ENCODE results near the gene SPAG9.
"Not testable (repeated sequence)": the region's sequence is repeated elsewhere in the genome, so short reads cannot be mapped to it uniquely, and the experiment has no call there.

SPAG9 gene

DNA sequence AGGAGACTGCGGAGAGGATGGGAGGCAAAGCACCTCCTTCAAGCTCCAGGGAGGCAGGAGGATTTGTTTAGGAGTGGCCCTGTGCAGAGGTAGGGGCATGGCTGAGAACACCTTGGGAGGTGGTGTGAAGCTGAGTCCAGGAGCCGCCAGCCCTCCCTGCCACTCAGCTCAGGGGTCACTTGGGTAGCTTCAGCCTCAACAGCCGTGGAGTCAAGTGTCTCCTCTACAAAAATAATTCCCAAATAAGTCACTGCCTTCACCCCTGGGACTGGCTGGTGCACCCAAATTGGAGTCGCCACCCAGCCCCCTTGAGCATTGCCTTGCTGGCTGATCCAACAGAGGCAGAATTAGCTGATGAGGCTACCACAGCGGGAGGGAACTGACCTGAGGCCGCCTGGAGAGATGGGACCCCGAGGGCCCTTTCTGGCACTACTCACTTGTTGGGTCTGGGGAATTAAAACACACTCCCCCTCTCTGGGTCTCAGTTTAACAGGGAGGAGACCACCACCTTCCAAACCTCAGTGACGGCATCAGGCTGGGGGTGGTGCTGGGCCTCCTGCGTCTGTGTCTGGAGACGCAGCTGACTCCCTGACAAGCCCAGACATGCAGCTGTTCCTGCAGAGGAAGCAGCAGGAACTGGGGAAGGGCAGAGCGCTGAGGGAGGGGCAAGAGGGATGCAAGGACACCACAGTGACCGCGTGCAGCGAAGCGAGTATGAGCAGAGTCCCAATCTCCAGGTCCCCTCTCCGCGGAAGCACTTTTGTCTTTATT is 166.7 kb downstream of the SPAG9 start:
- no peak for DNase-seq (ENCODE audit: low spot score)

DNA sequence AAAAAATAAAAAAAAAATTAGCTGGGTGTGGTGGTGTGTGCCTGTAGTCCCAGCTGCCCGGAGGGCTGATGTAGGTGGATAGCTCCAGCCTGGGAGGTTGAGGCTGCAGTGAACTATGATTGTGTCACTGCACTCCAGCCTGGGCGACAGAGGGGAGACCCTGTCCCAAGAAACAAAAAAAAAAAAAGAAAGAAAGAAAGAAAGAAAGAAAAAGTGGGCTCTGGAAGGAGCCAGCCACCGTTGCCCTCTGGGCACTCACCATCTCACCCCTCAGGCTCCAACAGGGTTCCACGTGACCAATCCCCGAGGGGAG is 167.2 kb downstream of the SPAG9 start:
- DNase-seq (ENCODE audit: low spot score), result no peak

DNA sequence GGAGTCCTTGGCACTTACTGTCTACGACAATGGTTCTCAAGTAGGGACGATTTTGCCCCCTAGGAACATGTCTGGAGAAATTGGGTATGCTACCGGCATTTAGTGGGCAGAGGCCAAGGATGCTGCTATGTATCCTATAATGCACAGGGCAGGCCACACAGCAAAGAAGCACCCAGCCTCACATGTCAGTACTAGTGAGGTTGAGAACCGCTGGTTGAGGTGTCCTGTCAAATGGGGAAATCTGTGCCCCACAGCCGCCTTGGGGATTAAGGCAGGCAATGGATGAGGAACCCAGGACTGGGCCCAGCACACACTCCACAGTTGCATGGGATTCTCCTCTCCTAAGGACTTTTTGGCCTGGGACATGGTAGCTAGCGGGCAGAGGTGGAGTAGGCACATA is 167.8 kb downstream of the SPAG9 start:
- no peak for DNase-seq (ENCODE audit: low spot score)

DNA sequence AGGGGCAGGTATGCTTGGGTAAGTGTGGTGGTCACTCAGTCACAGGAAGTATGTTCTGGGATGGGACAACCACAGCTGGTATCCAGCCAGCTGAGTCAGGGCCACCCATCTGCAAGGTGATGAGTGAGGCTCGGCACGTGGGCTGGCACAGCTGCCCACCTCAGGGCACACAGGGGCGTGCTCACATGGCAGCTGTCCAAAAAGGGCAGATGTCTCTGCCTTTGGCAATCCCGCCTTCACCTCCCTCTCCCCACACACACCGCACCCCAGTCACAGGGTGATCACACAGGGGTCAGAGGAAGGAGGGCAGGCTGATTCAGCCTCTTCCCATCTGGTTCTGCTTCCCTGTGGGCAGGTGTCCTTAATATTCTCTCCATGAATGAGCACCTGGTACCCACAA is 168.7 kb downstream of the SPAG9 start:
- DNase-seq (ENCODE audit: low spot score), result no peak

DNA sequence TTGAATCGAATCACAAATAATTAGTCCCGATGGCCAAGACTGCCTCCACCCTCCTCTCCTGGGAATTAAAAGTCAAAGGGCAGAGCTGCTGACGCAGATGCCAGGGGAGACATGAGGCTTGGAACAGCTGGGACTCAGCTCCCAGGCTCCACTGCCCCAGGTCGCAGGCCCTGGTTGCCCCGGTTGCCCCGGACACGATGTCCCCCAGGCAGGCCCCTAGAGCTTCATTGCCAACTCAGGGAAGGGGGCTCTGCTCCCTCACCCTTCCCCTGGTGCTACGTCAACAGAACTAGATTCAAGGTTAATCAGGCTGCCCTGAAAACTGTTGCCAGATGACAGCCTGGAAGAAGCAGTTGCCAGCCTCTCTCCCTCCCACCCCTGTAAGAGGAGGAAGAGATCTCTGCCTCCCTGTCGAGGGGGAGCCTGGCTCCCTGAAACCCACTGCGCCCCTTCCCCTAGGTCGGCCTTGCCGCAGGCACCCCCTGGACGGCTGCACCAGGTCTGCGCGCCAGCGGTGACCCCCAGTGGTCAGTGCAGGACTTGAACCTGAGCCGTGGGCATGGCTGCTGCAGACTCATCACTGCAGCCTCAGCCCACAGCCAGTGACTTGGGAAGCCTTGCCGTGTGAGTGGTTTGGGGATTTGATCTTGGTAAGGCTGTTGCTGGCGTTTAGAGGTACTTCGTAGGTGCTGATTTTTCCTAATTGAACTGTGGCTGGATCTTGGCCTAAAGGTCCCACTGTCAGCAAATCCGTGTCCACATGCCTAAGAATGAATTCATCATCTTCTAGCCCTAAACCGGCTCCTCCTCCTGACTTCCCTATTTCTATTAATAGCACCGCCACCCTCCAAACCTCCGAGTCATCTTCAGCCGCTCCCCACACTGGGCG is 170.4 kb downstream of the SPAG9 start:
- DNase-seq (ENCODE audit: low spot score), result peak; percentile 70

DNA sequence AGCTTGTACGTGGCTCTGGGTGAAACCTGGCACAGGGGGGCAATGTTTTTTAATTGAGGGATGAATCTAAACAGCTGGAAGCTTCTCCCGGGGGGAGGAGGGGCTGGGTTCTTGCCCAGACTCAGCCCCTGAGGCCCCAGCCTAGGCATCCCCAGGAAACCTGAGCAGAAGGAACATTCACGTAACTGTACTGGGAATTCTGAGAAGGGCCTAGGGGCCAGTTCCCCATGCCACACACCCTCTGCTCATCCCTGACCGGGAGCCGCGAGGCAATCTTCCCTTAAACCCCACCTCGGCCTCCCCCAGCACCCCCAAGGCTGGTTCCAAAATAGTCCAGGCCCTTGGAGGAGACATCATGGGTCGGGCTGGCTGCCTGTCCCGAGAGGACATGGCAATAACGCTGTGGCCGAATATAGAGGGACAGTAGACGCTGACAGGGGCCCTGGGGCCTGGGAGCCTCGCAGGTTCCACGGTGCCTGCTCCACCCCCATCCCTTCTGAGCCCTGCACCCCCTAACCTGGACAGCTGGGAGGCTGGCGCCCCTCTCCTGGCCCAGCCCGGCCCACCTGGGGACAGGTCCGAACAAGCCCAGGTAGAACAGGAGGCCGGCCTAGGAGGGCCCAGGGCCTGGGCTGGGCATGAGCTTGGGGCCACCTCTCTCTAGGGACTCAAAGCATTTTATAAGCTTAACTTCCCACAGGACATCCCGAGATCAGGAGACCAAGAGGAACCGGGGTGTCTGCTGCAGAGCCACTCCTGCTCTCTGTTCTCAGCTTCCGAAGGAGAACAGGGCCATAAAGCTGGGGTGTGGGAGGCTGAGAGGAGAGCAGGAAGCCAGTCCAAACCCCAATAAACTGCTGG is 171.3 kb downstream of the SPAG9 start:
- no peak for DNase-seq (ENCODE audit: low spot score)

DNA sequence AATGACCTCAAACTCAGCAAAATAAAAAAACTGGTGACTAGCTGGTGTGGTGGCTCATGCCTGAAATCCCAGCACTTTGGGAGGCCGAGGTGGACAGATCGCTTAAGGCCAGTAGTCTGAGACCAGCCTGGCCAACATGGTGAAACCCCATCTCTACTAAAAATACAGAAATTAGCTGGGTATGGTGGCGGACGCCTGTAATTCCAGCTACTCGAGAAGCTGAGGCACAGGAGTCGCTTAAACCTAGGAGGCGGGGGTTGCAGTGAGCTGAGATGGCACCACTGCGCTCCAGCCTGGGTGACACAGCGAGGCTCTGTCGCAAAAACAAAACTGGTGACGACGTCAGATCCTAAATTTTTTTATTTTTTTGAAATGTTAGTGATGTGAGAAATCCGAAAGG is 172.0 kb downstream of the SPAG9 start:
- no peak for DNase-seq (ENCODE audit: low spot score)

DNA sequence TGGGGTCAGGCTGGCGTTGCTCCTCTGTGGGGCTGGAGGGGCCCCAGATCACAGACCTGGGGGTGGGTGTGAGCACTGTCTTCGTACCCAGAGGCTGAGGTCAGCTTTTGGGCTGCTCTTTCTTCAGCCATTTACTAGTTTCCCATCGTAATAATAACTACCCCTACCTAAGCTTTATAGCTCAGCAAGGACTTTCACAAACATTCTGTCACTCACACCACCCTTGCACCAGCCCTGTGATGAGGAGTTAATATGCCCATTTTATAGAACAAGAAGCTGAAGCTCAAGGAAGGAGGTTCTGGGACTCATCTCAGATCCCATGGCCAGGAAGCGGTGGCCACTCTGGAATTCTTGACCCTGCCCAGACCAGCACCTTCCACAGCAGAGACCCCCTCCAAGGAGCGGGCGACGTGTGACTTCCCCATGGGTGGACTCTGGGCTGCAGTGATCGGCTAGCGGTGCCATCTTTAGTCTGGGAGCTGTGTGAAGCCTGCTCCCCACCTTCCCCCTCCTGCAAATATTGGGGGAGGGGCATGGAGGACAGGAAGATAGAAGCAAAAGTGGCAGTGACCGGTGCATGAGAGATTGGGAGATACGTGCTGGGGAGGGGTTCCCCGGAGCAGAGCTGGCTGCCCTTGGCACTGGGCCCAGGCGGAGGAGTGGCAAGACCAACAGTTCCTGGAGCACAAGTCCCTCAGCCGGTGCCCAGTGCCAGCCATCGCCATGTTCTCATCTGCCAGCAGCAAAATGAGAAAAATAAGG is 172.7 kb downstream of the SPAG9 start:
- no peak for DNase-seq (ENCODE audit: low spot score)

DNA sequence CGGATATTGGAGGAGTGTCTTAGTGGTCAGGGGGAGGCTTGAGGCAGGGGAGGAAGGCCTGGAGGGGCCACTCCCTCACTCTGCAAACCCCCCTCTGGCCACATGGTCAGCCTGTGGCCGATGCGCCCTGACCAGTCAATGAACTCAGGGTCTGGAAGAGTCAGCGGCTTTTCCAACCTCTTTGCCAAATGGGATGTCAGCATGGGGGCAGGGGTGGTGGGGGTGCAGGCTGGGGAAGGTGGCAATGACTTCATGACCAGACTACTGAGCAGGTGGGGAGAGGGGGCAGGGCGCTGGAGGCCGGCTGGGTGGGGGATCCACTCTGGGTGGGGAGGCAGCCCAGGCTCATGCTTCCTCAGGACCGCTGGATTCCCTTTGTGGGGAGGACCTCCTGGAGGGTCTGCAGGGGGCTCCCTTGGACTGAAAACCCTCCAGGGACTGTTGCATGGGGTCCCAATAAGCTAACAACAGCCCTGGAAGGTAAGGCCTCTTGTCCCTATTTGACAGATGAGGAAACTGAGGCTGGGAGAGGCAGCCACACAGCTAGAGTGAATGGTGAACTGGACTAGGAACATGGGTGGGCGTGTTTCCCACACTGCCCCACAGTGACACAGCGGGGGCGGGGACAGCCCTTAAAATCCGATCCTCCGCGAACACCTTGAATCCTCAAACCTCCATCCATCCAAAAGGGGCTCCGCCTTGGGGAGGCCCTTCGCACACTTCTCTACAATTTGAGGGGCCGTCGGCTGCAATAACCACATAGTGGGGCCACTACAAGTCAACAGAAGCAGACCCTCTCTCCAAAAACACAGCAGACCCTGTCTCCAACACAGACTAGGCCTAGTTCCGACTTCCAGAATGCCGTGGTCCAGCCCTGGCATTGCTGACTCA is 173.5 kb downstream of the SPAG9 start:
- DNase-seq (ENCODE audit: low spot score), result no peak

DNA sequence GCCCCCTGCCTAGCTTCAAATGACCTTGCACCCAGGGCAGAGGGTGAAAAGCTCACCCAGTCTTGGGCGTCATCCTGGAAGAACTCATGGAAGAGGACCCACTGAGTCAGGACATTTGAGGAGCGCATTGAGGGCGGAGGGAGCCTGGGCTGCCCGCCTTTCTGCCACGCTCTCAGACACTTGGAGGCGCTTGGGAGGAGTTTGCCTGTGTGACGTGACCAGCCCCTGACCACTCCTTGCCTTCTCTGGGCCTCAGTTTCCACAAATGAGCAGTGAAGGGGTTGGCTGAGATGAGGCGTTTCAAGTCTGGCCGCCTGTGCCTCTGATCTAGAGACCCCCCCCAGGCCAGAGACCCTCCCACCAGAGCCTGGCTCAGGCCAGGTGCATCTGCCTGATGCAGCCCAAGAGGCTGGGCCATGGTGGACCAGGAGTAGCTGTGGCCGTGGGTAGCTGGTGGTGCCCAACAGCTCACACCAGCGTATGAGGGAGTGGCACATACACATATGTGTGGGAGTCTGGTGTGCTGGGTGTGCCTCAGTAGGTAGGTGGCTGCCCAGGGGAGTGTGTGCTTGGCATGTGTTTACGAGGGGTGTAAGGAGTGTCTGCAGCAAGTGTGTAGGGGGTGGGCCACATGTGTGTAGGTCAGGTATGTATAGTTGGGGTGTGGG is 174.3 kb downstream of the SPAG9 start:
- no peak for DNase-seq (ENCODE audit: low spot score)

DNA sequence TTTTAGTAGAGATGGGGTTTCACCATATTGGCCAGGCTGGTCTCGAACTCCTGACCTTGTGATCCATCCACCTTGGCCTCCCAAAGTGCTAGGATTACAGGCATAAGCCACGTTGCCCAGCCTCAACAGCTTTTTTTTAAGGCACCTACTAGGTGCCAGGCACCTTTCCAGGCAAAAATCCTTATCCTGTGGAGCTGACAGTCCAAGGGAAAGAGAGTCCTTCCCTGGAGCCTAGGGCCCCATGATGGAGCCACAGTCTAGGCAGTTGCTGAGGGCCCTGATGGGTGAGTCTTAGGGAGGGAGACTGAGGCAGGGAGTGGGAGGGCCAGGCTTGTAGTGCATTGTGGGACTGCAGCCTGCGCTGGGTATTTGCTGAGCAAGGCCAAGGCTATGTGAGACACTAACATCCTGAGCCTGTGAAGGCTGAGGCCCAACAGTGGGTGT is 174.9 kb downstream of the SPAG9 start:
- no peak for DNase-seq (ENCODE audit: low spot score)

DNA sequence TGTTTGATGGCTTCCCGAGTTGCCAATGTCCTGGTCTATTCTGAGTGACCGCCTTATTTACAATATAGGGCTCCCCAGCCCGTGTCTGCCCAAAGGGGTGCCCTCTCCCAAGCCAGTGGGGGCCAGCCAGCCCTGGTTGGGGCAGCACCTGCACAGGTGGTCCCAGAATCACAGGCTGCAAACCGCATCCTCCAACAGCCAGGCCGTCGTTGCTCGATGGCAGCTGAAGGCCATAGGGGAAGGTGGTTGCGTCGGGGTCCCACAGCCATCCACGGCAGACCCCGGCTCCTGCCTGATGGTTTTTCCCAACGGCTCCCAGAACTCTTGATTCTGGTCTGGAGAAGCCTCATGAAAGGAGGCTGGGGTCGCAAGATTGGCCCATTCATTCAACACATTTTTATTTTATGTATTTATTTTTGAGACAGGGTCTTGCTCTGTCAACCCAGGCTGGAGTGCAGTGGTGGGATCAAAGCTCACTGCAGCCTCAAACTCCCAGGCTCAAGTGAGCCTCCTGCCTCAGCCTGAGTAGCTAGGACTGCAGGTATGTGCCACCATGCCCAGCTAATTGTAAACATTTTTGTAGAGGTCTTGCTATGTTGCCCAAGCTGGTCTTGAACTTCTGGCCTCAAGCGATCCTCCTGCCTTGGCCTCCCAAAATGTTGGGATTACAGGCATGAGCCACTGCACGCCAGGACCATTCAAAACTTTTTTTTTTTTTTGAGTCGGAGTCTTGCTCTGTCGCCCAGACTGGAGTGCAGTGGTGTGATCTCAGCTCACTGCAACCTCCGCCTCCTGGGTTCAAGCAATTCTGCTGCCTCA is 175.6 kb downstream of the SPAG9 start:
- no peak for DNase-seq (ENCODE audit: low spot score)

DNA sequence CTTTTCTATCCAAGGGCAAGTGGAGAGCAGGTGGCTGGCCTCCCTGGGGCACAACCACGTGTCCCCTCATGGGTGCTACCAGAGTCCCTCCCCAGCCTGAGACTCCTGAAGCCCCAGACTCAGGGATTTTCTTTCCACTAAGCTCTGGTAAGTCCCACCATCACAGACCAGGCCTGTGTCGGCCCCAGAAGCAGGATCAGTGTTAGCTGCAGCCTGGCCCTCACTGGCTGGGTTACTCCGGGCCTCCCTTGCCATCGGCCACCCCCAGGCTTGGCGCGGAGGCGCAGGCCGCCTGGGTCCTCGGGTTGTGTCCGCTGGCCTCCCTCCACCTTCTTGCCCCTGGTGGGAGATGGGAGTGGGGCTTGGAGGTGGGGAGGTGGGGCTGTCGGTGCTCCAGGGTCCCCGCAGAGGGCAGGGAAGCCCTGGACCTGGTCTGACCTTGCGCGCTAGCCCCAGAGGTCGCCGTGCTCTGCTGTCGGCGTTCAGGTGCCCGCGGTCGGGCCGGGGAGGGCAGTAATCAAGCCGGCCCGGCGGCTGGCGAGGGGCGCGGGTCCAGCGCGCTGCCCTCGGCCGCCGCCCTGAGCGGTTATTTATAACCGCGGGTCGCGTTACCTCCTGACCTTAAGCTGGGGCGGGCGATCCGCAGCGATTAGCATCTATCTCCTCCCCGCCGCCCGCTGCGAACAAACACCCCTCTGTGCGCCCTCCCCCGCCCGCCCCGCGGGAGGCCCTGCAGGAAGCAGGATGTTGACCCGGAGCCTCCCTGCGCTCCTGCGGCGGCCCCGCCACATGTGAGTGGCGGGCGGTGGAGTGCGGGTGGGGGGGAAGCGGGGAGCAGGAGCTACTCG is 176.4 kb downstream of the SPAG9 start:
- peak; percentile 74 for DNase-seq (ENCODE audit: low spot score)

DNA sequence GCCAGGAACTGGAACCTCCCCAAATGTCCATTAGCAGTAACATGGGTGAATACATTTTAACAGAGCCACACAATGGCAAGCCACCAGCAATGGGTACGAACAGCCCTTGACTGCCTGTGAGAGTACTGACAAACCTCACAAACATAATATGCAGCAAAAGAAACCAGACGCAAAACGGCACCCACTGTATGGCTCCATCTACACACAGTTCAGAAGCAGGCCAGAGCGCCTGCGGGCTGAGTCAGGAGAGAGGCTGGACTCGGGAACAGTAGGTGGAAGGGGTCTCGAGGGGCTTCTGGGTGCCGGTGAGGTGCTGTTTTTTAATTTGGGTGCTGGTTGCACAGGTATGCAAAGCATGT is 177.1 kb downstream of the SPAG9 start:
- DNase-seq (ENCODE audit: low spot score), result no peak

DNA sequence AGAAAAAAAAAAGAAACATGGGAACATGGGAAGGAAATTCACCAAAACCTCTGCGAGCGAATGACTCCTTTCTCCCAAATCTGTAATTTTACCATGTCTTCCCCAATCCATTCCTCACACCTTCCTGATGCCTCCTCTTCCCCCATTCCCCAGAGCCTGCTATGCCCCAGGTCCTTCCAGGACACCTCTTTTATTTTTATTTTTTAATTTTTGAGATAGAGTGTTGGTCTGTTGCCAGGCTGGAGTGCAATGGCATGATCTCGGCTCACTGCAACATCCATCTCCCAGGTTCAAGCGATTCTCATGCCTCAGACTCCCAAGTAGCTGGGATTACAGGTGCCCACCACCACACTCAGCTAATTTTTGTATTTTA is 179.0 kb downstream of the SPAG9 start:
- DNase-seq (ENCODE audit: low spot score), result not testable (repeated sequence)

DNA sequence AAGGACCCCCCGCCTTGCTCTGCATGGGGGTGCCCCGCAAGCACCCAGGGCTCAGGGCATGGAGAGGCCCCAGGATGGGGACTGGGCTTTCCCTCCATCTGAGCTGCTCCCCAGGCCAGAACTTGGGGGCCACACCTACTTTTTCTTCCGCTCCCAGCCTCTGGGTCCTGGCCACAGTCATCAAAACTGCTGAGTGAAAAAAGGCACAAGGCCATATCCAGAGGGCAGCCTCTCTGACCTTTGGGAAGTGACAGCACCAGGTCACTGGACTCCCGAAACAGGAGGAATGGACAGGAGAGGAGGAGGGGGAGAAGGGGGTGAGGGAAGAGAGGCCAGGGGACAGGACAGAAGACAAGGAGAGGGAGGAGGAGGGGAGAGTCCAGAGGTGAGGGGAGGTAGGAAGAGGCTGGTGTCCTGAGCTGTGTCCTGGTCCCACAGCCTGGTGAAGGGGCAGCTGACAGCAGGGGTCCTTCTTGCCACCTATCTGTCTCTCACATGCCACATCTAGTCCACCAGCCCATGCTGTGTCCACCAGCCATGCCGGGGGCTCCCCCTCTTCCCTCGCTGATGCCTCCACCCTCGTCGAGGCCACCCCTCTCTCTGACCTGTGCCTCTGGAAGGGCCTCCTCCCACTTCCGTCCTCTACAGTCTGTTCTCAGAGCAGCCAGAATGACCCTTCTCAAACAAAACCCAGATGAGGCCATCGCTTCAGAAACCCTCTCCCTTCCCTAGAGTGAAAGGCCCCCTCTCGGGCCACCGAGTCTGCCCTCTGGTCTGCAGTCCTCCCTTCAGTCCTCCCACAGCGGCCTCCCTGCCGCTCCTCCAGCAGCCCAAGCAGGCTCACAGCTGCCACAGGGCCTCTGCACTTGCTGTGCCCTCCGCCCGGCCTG is 180.6 kb downstream of the SPAG9 start:
- no peak for DNase-seq (ENCODE audit: low spot score)

DNA sequence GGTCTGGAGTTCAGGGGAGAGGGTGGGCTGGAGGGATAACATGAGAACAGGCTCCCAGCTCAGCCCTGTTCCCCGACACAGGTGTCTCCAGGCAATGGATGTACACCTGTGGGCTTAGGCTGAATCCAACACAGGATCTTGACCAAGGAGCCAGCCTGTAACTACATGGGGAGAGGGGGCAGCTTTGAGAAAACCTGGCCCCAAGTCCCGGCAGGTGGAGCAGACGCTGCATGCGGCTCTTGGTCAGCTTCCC is 181.2 kb downstream of the SPAG9 start:
- no peak for DNase-seq (ENCODE audit: low spot score)
